B cell (primary cell): ENCODE data around the gene GABRA6. TPM values are rescaled to one million over a fixed set of nuclear protein-coding genes. Genes with fewer than 3 reads are reported as not detected.

Experiments used
- ATAC-seq: fragments of 200-7000 bp; cut with Tn5 transposase; one replicate; pipeline ENCODE4 v1.10.0; 2021; ENCODE audit warnings: low read depth, mild to moderate bottlenecking, moderate number of reproducible peaks, moderate library complexity
- CTCF ChIA-PET: fragments of 350-600 bp; sonication (Branson Sonifier 250); formaldehyde crosslinking; loops from one replicate; lab custom pipeline; 2021; ENCODE audit warnings: antibody characterized with exemption, inconsistent platforms; lab: Charles Lee
- POLR2A ChIA-PET: fragments of 350-600 bp; sonication (Branson Sonifier 250); formaldehyde crosslinking; loops from one replicate; lab custom pipeline; 2021; ENCODE audit warnings: antibody characterized with exemption; lab: Charles Lee
- DNase-seq: peaks from one replicate; pipeline ENCODE4 v3.0.0; 2013
- H2AFZ ChIP-seq: 2 replicates; pipeline ENCODE4 v1.6.1; 2012; ENCODE audit warnings: mild to moderate bottlenecking, low read depth, low read length; ENCODE audit not compliant: insufficient read depth, poor library complexity, severe bottlenecking
- H3K27ac ChIP-seq, 2 donors: 1 replicate in 1 of 2; 2 replicates in 1 of 2; pipeline ENCODE4 v1.5.1; 2012 to 2013; ENCODE audit warnings: low read length in 2 of 2, mild to moderate bottlenecking in 2 of 2, moderate library complexity in 1 of 2
- H3K27me3 ChIP-seq, 4 experiments: fragments of 200-600 bp in 1 of 4; sonication (generic) in 1 of 4; replicated peaks in 1 of 4; 1 replicate in 2 of 4; 2 replicates in 2 of 4; pipeline versions ENCODE4 v1.6.1 to v1.7.0; 2013 to 2016; ENCODE audit warnings: low read length in 3 of 4, mild to moderate bottlenecking in 2 of 4, mixed read lengths in 1 of 4, moderate library complexity in 1 of 4; ENCODE audit not compliant: insufficient read depth in 4 of 4, control insufficient read depth in 3 of 4; ENCODE audit errors: control extremely low read depth in 1 of 4
- H3K36me3 ChIP-seq, 2 experiments: replicated peaks in 1 of 2; 1 replicate in 1 of 2; 2 replicates in 1 of 2; pipeline versions ENCODE4 v1.6.1 to v1.7.1; 2013; ENCODE audit warnings: low read length in 1 of 2; ENCODE audit not compliant: insufficient read depth in 2 of 2, control insufficient read depth in 1 of 2; ENCODE audit errors: control extremely low read depth in 1 of 2, extremely low read depth in 1 of 2
- H3K4me1 ChIP-seq, 2 donors: fragments of 200-600 bp in 1 of 2; sonication (generic) in 1 of 2; 1 replicate in 1 of 2; 2 replicates in 1 of 2; pipeline versions ENCODE4 v1.5.1 to v1.6.1; 2013 to 2017; ENCODE audit warnings: low read length in 2 of 2; ENCODE audit not compliant: control insufficient read depth in 2 of 2, insufficient read depth in 2 of 2
- H3K4me2 ChIP-seq: replicated peaks from 2 replicates; pipeline ENCODE3; 2012; ENCODE audit warnings: mild to moderate bottlenecking, low read depth, low read length; ENCODE audit not compliant: poor library complexity, severe bottlenecking
- H3K4me3 ChIP-seq, 5 experiments: fragments of 200-600 bp in 1 of 5; sonication (generic) in 1 of 5; 1 replicate in 3 of 5; 2 replicates in 2 of 5; pipeline versions ENCODE4 v1.5.1 to v1.7.0; 2011 to 2016; ENCODE audit warnings: low read length in 4 of 5, mild to moderate bottlenecking in 4 of 5, low read depth in 2 of 5, control low read depth in 1 of 5, moderate library complexity in 1 of 5; ENCODE audit not compliant: insufficient read depth in 1 of 5; ENCODE audit errors: control extremely low read depth in 1 of 5, extremely low read depth in 1 of 5
- H3K79me2 ChIP-seq: fragments of 200-600 bp; sonication (generic); one replicate; pipeline ENCODE4 v1.6.0; 2016; ENCODE audit warnings: low read length; ENCODE audit not compliant: control insufficient read depth, insufficient read depth
- H3K9ac ChIP-seq: fragments of 200-600 bp; sonication (generic); 2 replicates; pipeline ENCODE4 v1.6.1; 2017; ENCODE audit warnings: mild to moderate bottlenecking, low read length, moderate library complexity
- H3K9me3 ChIP-seq, 3 donors: one replicate each; pipeline versions ENCODE4 v1.6.1 to v1.7.1; 2013; ENCODE audit warnings: low read length in 2 of 3; ENCODE audit not compliant: control insufficient read depth in 2 of 3, insufficient read depth in 1 of 3; ENCODE audit errors: control extremely low read depth in 1 of 3
- H4K20me1 ChIP-seq: 2 replicates; pipeline ENCODE4 v1.6.0; 2012; ENCODE audit warnings: mild to moderate bottlenecking, low read length; ENCODE audit not compliant: insufficient read depth, control insufficient read depth, poor library complexity, severe bottlenecking
- H3K27ac Mint-ChIP-seq: one replicate; pipeline ENCODE4 v1.8.0; 2021; ENCODE audit warnings: mixed read lengths
- H3K27me3 Mint-ChIP-seq: one replicate; pipeline ENCODE4 v1.8.0; 2021; ENCODE audit warnings: mixed read lengths
- H3K4me1 Mint-ChIP-seq: one replicate; pipeline ENCODE4 v1.8.0; 2021; ENCODE audit warnings: mixed read lengths
- H3K4me3 Mint-ChIP-seq: one replicate; pipeline ENCODE4 v1.8.0; 2021; ENCODE audit warnings: mixed read lengths
- H3K9me3 Mint-ChIP-seq: one replicate; pipeline ENCODE4 v1.8.0; 2022; ENCODE audit warnings: mixed read lengths; ENCODE audit not compliant: insufficient read depth
- EZH2 ChIP-seq: IDR thresholded peaks from 2 replicates; pipeline ENCODE4 v1.6.1; 2012; ENCODE audit warnings: borderline replicate concordance, low read depth, mild to moderate bottlenecking, moderate library complexity, low read length; ENCODE audit not compliant: insufficient read depth, poor library complexity, severe bottlenecking
- WGBS: methylation state at CpG from one replicate; pipeline ENCODE4 v1.1.5; 2013; ENCODE audit warnings: missing lambda C conversion rate; ENCODE audit not compliant: insufficient coverage; 5-methylcytosine and 5-hydroxymethylcytosine counted together
- intact Hi-C: fragments of 100-400 bp; cut with micrococcal nuclease; formaldehyde crosslinking; loops from one replicate; pipeline ENCODE4 v1.10.0; 2022
- polyA plus RNA-seq: library from polyadenylated mRNA; depleted of rRNA; stranded (reverse); fragments of >200 nt; gene quantifications from 2 replicates; pipeline ENCODE4 v1.2.3, GENCODE V29; 2012
- total RNA-seq, 2 donors: library from RNA; stranded (reverse); fragments of 120-200 nt in 1 of 2; gene quantifications; 1 replicate in 1 of 2; 2 replicates in 1 of 2; pipeline versions ENCODE4 v1.2.3 to v1.2.4, GENCODE V29; 2013 to 2022
- TF ChIP-seq, protein P1 (sequence below): fragments of 200-600 bp; IDR thresholded peaks from one replicate; pipeline ENCODE4 v1.8.0; 2022; ENCODE audit warnings: antibody characterized with exemption, mild to moderate bottlenecking

GABRA6 gene
- total and polyA plus RNA-seq, 2 donors (not counting 1 experiment from before 2014, with no cell fraction given) = not detected

DNA sequence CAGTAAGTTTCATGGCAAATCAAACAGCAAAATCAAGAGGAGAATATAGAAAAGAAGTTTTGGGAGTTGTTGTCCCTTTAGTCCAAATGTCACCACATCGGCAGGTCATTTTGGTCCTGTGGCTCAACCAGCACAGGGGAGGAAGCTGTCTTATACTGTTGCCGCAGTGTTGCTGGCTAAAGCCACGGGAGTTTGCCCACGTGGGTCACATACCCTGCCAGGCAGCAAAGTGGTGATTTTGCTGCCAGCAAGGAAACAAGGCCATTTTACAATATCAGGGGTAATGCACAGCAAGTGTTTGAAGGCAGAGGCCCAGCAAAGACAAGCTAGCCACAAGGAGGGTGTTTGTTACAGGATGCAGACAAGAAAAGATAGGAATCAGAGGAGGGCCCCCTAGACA lies 14.5 kb downstream of the GABRA6 start:
- intact Hi-C loops = no loop called here
- Histone ChIP-seq H3K79me2 (no peaks in the 10 kb centered on the region), H3K9ac (no peak overlapping the region), H3K36me3 (no peaks in the 10 kb centered on the region), H3K4me3 (no peak overlapping the region), H3K9me3 (no peaks in the 10 kb centered on the region), H3K4me2 (no peak overlapping the region), H2AFZ (no peak overlapping the region), H3K27me3 (no peaks in the 10 kb centered on the region), H4K20me1 (no peaks in the 10 kb centered on the region), H3K4me1 (no peaks in the 10 kb centered on the region), H3K27ac (no peak overlapping the region)
- ChIA-PET CTCF (no interaction called here), POLR2A (no interaction called here)
- Mint-ChIP-seq H3K4me3 (no peak overlapping the region), H3K9me3 (peaks cover 2% of the 10 kb centered on the region), H3K27ac (no peak overlapping the region), H3K27me3 (no peaks in the 10 kb centered on the region), H3K4me1 (no peaks in the 10 kb centered on the region)
- 77% methylated on average over 4 of the region's 4 CpGs for WGBS
- DNase-seq = no peak
- no peak for TF ChIP-seq EZH2
- TF ChIP-seq, protein P1, sequence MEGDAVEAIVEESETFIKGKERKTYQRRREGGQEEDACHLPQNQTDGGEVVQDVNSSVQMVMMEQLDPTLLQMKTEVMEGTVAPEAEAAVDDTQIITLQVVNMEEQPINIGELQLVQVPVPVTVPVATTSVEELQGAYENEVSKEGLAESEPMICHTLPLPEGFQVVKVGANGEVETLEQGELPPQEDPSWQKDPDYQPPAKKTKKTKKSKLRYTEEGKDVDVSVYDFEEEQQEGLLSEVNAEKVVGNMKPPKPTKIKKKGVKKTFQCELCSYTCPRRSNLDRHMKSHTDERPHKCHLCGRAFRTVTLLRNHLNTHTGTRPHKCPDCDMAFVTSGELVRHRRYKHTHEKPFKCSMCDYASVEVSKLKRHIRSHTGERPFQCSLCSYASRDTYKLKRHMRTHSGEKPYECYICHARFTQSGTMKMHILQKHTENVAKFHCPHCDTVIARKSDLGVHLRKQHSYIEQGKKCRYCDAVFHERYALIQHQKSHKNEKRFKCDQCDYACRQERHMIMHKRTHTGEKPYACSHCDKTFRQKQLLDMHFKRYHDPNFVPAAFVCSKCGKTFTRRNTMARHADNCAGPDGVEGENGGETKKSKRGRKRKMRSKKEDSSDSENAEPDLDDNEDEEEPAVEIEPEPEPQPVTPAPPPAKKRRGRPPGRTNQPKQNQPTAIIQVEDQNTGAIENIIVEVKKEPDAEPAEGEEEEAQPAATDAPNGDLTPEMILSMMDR = no peak
- no peak for ATAC-seq

DNA sequence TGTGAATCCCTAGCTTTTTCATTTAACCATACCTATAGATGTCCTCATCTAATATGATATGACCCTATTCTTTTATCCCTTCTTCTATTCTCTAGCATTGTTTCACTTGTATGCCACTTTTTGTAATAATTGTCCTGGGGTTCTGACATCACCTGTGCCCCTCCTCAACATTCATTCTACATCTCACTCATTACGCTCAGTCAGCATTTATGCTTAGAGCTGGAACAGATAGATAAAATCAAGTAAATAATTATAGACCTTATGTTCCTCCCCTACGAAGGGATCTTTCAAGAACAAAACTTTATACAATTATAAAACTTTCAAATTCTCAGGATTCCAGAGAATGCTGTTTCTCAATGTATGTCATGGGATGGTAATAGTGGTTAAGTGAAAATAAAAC lies 18.0 kb downstream of the GABRA6 start:
- Mint-ChIP-seq H3K4me1 (no peaks in the 10 kb centered on the region), H3K4me3 (no peak overlapping the region), H3K9me3 (peaks cover 2% of the 10 kb centered on the region), H3K27ac (no peak overlapping the region), H3K27me3 (no peaks in the 10 kb centered on the region)
- H3K9ac ChIP-seq = no peak overlapping the region
- no peak overlapping the region for H3K27ac ChIP-seq
- no peak overlapping the region for H3K4me3 ChIP-seq
- no peak for DNase-seq
- H3K4me2 ChIP-seq = no peak overlapping the region
- H3K4me1 ChIP-seq = no peaks in the 10 kb centered on the region
- H4K20me1 ChIP-seq = no peaks in the 10 kb centered on the region
- no peaks in the 10 kb centered on the region for H3K9me3 ChIP-seq
- no peaks in the 10 kb centered on the region for H3K36me3 ChIP-seq
- intact Hi-C loops = no loop called here
- POLR2A ChIA-PET = no interaction called here
- no CpG with 5 or more reads among the region's 2 CpGs for WGBS
- CTCF ChIA-PET = no interaction called here
- H2AFZ ChIP-seq = no peak overlapping the region
- no peak for ATAC-seq
- TF ChIP-seq, protein P1 = no peak
- no peak for TF ChIP-seq EZH2
- H3K79me2 ChIP-seq = no peaks in the 10 kb centered on the region
- no peaks in the 10 kb centered on the region for H3K27me3 ChIP-seq
